Muscle of back (tissue), 11 donors: ENCODE data around the gene SPATA6L. TPM values are rescaled to one million over a fixed set of nuclear protein-coding genes. Genes with fewer than 3 reads are reported as not detected.
A peak's percentile ranks its signal among the peaks of the same experiment; 100 is the strongest.
"Not testable (repeated sequence)": the region's sequence is repeated elsewhere in the genome, so short reads cannot be mapped to it uniquely, and the experiment has no call there.

ENCODE experiments used
- DNase-seq, 3 donors: peaks; one replicate each; pipeline versions ENCODE4 v3.0.0 to v3.0.0-alpha.2; 2013
- polyA plus RNA-seq, 10 donors: library from polyadenylated mRNA; unstranded; fragments of 120-200 nt; gene quantifications; one replicate each; pipeline ENCODE4 v1.2.1, GENCODE V29; 2013; ENCODE audit not compliant: insufficient read length in 10 of 10

Gene SPATA6L
- polyA plus RNA-seq, 10 donors = 0.17 to 1.4 (median 0.52) TPM

GRCh38 chr9:4638968-4639367 is 27.3 kb downstream of the SPATA6L start:
- DNase-seq = no peak

GRCh38 chr9:4630836-4631235 is 35.4 kb downstream of the SPATA6L start:
- DNase-seq = no peak

- DNase-seq = no peak
Measured at GRCh38 chr9:4622016-4622415, 44.3 kb downstream of the SPATA6L start.

- DNase-seq = no peak
Measured at GRCh38 chr9:4620881-4621555, 45.3 kb downstream of the SPATA6L start.

- no peak for DNase-seq
Measured at GRCh38 chr9:4620057-4620765, 46.1 kb downstream of the SPATA6L start.

GRCh38 chr9:4618700-4619099 is 47.6 kb downstream of the SPATA6L start:
- no peak for DNase-seq

- DNase-seq = no peak
Measured at GRCh38 chr9:4617752-4618151, 48.5 kb downstream of the SPATA6L start.

GRCh38 chr9:4615778-4616177 is 50.5 kb downstream of the SPATA6L start:
- no peak for DNase-seq

GRCh38 chr9:4615251-4615650 is 51.0 kb downstream of the SPATA6L start:
- peak; percentile 7 to 37 (median 23) for DNase-seq

- no peak for DNase-seq
Measured at GRCh38 chr9:4614627-4615026, 51.7 kb downstream of the SPATA6L start.

- not testable (repeated sequence) for DNase-seq
Measured at GRCh38 chr9:4606033-4606432, 60.2 kb downstream of the SPATA6L start.

GRCh38 chr9:4604678-4605095 is 61.6 kb downstream of the SPATA6L start:
- peak; percentile 58 to 69 (median 66) for DNase-seq

GRCh38 chr9:4603830-4604229 is 62.5 kb downstream of the SPATA6L start:
- no peak for DNase-seq

- no peak for DNase-seq
Measured at GRCh38 chr9:4600368-4600767, 65.9 kb downstream of the SPATA6L start.

GRCh38 chr9:4596165-4596922 is 69.9 kb downstream of the SPATA6L start:
- DNase-seq = no peak

- no peak for DNase-seq
Measured at GRCh38 chr9:4594994-4595393, 71.3 kb downstream of the SPATA6L start.

- DNase-seq = no peak
Measured at GRCh38 chr9:4594545-4594944, 71.7 kb downstream of the SPATA6L start.

GRCh38 chr9:4592886-4593285 is 73.4 kb downstream of the SPATA6L start:
- DNase-seq = no peak

GRCh38 chr9:4592295-4592694 is 74.0 kb downstream of the SPATA6L start:
- no peak for DNase-seq

GRCh38 chr9:4591123-4591500 is 75.2 kb downstream of the SPATA6L start:
- no peak for DNase-seq

- no peak for DNase-seq
Measured at GRCh38 chr9:4590430-4591122, 75.7 kb downstream of the SPATA6L start.

- DNase-seq = peak in 1 of 3 donors; percentile 22
Measured at GRCh38 chr9:4588721-4589120, 77.6 kb downstream of the SPATA6L start.
